PFSK-1 (cell line): Measurements from ENCODE around the gene SRP19.

Experiments
- FOXP2 ChIP-seq: optimal IDR thresholded peaks from 2 replicates; pipeline ENCODE3; 2011; ENCODE audit warnings: borderline replicate concordance, control low read depth, inconsistent platforms; ENCODE audit not compliant: insufficient read depth; ENCODE audit errors: extremely low read length, extremely low read depth
- POLR2AphosphoS5 ChIP-seq: IDR thresholded peaks from 2 replicates; pipeline ENCODE4 v1.6.1; 2012; ENCODE audit warnings: low read depth, mild to moderate bottlenecking, control low read depth, low read length, moderate library complexity
- SIN3A ChIP-seq: IDR thresholded peaks from 2 replicates; pipeline ENCODE4 v1.6.1; 2012; ENCODE audit warnings: mild to moderate bottlenecking, low read length, moderate library complexity, borderline replicate concordance; ENCODE audit not compliant: insufficient read depth
- TAF1 ChIP-seq: IDR thresholded peaks from 2 replicates; pipeline ENCODE4 v1.6.1; 2012; ENCODE audit warnings: low read length, control low read depth, borderline replicate concordance; ENCODE audit not compliant: insufficient read depth
- TF ChIP-seq, protein P1 (sequence below), 2 experiments: IDR thresholded peaks; 2 replicates each; pipeline versions ENCODE4 v1.6.1 to v1.8.0; 2011 to 2012; ENCODE audit warnings: low read depth in 2 of 2, low read length in 2 of 2, control low read depth in 1 of 2, inconsistent platforms in 1 of 2, mild to moderate bottlenecking in 1 of 2, moderate library complexity in 1 of 2; ENCODE audit not compliant: insufficient read depth in 1 of 2

The SRP19 gene

DNA sequence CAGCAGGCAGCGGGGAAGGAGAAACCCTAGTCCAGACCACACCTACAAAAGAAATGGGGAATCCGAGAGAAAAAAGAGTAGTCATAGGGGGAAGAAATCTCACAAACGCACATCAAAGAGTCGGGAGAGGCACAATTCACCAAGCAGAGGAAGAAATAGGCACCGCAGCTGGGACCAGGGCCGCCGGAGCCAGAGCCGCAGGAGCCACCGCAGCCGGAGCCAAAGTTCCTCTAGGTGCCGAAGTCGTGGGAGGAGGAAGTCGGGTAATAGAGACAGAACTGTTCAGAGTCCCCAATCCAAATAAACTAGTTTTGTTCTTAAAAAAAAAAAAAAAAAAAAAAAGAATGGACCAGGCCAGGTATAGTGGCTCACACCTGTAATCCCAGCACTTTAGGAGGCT lies 31.7 kb downstream of the SRP19 start:
- no peak for TF ChIP-seq SIN3A
- TF ChIP-seq, protein P1, sequence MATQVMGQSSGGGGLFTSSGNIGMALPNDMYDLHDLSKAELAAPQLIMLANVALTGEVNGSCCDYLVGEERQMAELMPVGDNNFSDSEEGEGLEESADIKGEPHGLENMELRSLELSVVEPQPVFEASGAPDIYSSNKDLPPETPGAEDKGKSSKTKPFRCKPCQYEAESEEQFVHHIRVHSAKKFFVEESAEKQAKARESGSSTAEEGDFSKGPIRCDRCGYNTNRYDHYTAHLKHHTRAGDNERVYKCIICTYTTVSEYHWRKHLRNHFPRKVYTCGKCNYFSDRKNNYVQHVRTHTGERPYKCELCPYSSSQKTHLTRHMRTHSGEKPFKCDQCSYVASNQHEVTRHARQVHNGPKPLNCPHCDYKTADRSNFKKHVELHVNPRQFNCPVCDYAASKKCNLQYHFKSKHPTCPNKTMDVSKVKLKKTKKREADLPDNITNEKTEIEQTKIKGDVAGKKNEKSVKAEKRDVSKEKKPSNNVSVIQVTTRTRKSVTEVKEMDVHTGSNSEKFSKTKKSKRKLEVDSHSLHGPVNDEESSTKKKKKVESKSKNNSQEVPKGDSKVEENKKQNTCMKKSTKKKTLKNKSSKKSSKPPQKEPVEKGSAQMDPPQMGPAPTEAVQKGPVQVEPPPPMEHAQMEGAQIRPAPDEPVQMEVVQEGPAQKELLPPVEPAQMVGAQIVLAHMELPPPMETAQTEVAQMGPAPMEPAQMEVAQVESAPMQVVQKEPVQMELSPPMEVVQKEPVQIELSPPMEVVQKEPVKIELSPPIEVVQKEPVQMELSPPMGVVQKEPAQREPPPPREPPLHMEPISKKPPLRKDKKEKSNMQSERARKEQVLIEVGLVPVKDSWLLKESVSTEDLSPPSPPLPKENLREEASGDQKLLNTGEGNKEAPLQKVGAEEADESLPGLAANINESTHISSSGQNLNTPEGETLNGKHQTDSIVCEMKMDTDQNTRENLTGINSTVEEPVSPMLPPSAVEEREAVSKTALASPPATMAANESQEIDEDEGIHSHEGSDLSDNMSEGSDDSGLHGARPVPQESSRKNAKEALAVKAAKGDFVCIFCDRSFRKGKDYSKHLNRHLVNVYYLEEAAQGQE (IDR thresholded peaks at IDR 0.05; ENCODE audit: insufficient read depth in 1 of 2, low read depth in 2 of 2, low read length in 2 of 2), result no peak

DNA sequence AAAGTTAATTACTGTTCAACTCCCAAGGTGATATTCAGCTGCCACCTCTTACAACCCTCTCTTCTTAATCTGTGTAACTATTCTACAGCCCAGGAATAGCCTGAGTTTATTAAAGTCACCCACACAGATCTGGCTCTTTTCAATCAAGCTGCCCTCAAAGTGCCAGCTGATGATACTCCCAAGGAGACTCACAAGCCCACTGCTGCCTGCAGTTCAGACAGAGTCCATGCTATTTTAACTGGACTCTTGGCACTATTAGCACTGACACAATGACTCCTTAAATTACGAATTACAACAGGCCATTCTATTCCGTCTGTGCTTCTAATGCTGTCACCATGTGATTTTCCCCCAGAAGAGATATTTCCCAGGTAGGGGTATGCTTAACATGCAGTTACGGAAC lies 34.6 kb downstream of the SRP19 start:
- TF ChIP-seq TAF1, result no peak
- TF ChIP-seq SIN3A, result no peak
- TF ChIP-seq POLR2AphosphoS5, result no peak

DNA sequence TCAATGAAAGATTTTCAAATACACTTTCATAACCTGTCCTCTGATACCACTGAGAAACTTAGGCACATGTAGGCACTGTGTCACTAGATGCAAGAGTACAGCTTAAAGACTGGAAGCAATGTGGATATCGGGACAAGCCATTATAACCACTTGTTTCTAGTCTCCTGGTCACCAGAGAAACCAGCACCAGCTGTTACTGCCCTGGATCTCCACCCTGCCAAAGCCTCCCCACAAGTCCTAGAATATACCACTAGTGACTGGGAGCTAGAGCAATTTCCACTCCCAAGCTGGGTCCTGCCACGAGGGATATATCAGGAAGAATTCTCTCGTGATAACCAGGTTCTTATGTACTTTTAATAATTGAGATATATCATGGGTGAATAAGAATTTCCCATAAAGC lies 41.5 kb downstream of the SRP19 start:
- TF ChIP-seq SIN3A (no peak), TAF1 (no peak), FOXP2 (no peak), POLR2AphosphoS5 (no peak)
- TF ChIP-seq, protein P1 (IDR thresholded peaks at IDR 0.05; ENCODE audit: insufficient read depth in 1 of 2, low read depth in 2 of 2, low read length in 2 of 2), result no peak

GRCh38 chr5:112906637-112907036 lies 45.5 kb downstream of the SRP19 start:
- TF ChIP-seq POLR2AphosphoS5 (no peak), TAF1 (no peak), SIN3A (no peak), FOXP2 (no peak)
- TF ChIP-seq, protein P1 (IDR thresholded peaks at IDR 0.05; ENCODE audit: insufficient read depth in 1 of 2, low read depth in 2 of 2, low read length in 2 of 2), result no peak

GRCh38 chr5:112907166-112907631 lies 46.1 kb downstream of the SRP19 start:
- TF ChIP-seq TAF1 (no peak), FOXP2 (no peak), SIN3A (no peak)
- TF ChIP-seq, protein P1 (IDR thresholded peaks at IDR 0.05; ENCODE audit: insufficient read depth in 1 of 2, low read depth in 2 of 2, low read length in 2 of 2), result no peak
